ENCODE results near the gene FSTL5.

Gene FSTL5

GRCh38 chr4:161936625-161937550 lies 226.9 kb downstream of the FSTL5 start:
- DNase-seq = no peak

DNA sequence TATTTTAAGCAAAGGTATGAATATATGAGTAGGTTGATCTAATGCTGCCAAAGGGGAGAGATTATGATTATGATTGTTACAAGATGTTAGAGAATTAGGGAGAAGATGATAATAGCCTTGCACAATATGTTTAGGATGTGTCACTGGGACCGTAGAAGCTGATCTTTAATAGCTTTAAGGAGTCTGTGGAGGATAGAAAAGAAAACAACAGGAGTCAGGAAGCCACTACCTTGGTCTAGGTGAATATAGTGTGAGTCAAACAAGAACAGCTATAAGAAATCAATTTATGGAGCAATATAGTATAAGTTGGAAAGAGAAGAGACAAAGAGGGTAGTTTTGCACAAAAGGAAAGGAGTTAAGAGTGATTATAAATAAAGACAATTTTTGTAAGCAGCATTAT lies 232.7 kb downstream of the FSTL5 start:
- no peak for DNase-seq

- no peak for DNase-seq
Observed at GRCh38 chr4:161929956-161930355, 233.8 kb downstream of the FSTL5 start.

GRCh38 chr4:161926033-161926828 lies 237.6 kb downstream of the FSTL5 start:
- DNase-seq = no peak

GRCh38 chr4:161920304-161921052 lies 243.3 kb downstream of the FSTL5 start:
- DNase-seq = no peak

GRCh38 chr4:161919442-161920220 lies 244.2 kb downstream of the FSTL5 start:
- DNase-seq = no peak

DNA sequence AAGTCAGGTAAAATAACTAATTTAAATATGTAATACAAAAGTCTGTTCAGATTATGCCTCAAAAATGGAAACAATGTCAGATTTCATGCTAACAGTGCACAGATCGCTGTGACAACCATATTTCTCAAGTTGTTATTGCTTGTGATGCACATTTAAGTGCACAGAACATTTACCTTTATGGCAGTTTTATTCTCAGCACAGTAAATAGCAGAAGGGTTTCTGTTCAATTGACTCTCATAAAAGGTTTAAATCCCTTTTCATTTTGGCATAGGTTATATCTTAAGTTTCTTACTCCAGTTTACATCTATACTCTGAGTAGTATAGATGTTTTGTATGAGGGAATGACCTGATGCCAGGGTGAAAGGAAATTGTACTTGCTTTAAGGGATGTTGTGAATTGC lies 247.8 kb downstream of the FSTL5 start:
- no peak for DNase-seq

DNA sequence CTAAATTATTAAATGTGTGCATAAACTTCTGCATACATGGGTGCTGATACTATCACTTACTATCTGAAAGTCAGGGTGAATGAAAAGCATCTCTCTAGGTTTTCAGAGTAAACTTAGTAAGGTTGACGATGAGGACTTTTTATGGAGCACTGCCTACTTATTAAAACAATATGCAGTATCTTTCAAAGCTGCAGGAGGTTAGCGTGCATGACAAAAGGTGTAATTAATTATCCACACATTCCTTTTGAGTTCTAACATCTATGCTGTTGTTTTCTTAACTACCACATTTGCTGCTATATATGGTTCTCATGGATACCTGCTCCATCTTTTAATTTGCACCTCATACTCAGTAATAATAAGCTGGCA lies 256.2 kb downstream of the FSTL5 start:
- no peak for DNase-seq

GRCh38 chr4:161906836-161907589 lies 256.8 kb downstream of the FSTL5 start:
- DNase-seq = no peak

DNA sequence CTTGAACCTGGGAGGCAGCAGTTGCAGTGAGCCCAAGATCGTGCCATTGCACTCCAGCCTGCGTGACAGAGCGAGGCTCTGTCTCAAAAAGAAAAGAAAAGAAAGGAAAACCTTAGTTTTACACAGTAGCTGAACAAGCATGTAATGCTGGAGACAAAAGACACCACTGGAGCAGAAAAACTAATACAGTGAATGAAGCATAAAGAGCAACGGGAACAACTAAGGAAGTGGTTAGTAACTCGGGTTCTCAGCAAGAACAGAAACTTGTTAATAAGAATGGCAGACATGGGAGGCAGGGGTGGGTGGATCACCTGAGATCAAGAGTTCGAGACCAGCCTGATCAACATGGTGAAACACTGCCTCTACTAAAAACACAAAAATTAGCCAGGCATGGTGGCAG lies 263.7 kb downstream of the FSTL5 start:
- no peak for DNase-seq

DNA sequence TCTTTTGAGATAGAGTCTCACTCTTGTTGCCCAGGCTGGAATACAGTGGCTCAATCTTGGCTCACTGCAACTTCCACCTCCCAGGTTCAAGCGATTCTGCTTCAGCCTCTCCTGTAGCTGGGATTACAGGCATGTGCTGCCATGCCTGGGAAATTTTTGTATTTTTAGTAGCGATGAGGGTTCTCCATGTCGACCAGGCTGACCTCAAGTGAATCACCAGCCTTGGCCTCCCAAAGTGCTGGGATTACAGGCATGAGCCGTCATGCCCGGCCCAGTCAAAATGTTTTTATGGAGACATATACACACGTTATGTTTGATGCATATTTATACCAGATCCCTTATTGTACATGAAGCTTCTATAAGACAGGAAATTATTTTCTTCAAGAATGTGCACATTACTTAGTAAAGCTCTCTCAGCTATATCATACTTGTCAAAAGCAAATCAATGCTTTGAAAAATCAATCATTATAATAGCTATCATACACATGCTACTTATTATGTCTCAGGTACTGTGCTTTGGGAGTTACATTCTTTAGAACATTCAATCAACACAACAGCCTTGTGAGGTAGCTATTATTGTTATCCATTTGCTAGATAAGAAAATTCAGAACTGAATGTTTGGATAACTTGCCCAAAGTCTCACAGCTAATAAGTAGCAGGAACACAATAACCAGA lies 269.2 kb downstream of the FSTL5 start:
- no peak for DNase-seq

DNA sequence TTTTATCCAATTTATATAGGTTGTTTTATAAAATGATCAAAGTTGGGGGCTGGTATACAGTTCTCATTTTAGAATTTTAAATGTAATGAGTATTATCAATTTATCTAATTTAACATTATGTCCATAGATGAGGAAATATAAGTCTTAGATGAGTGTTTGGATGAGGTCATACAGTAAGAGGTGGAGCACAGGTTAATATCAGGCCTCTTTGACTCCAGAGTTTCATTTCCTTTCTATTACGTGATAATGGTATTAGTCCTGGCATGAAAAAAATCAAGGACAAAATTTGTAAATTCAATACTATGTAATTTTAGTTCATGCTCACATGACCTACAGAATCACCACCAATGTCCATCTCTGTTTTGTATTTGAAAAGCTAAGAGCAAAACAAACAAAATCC lies 269.8 kb downstream of the FSTL5 start:
- DNase-seq = no peak

- no peak for DNase-seq
Observed at GRCh38 chr4:161893566-161893965, 270.2 kb downstream of the FSTL5 start.

DNA sequence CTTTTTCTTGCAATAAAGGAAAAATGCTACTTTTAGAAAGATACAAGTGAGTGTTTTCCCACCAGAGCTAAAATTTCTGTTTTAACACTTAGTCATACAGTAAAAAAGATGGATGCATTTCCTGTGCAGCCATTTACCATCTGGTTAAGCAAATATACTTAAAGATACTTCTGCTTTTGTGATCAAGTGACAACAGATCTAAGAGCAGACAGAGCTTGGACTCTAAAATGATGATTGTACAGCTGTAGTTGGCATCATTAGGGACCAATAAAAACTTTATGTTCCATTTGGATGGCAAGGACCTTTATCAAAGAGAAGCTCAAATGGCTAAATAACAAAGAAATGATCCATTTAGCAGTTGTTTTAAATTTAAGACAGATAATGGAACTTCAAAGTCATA lies 270.8 kb downstream of the FSTL5 start:
- DNase-seq = no peak

DNA sequence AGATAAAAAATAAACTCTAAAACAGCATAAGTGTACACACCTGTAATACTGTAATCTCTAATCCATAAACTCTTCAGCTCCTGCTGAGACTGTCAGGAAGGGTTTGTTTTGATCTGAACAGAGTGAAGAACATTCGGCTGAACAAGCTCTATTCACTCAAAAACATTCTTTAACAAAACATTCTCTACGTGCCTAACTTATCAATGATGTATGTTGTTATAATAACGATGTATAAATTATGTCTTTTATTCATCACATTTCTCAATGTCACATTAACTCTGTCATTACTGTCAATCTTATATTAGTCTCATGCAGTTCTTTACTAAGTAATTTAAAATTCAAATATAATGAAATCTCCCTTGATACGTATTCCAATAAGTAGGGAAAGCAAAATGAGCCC lies 280.6 kb downstream of the FSTL5 start:
- DNase-seq = no peak

- DNase-seq = no peak
Observed at GRCh38 chr4:161881370-161881769, 282.4 kb downstream of the FSTL5 start.

DNA sequence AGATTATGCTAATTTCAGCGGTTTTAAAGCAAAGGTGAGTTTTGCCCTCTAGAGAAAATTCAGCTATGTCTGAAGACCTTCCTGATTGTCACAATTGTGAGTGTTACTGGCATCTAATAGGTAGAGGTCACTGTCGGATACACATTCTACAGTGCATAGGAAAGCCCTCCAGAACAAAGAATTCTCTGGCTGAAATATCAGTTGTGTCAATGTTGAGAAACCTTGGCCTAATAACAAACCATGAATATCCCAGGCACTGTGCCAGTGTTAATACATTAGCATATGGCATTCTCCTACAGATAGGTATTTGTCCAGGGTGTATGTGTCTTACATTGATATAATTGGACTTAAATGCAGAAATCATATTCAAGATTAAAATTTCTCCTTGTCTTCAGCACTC lies 294.3 kb downstream of the FSTL5 start:
- DNase-seq = no peak

GRCh38 chr4:161856711-161857326 lies 307.0 kb downstream of the FSTL5 start:
- no peak for DNase-seq

GRCh38 chr4:161850631-161851030 lies 313.2 kb downstream of the FSTL5 start:
- DNase-seq = no peak

DNA sequence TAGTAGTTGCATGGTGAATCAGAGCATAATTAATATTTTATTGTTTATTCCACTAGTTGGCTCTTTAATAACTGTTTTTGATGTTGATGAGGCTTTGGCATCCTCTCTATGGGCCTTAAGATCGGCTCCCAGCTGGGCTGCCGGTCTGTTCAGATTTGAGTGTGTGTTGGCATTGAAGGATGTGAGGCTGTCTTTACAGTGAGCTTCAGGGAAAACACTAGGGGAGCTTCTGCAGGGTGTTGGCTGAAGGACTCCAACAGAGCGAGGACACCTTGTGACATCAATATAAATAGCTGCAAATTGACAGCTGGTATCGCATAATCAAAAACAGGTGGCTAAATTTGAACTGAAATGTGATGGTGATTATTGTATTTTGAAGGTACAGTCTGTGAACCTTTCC lies 322.0 kb downstream of the FSTL5 start:
- DNase-seq = no peak

GRCh38 chr4:161829591-161829990 lies 334.2 kb downstream of the FSTL5 start:
- no peak for DNase-seq
